Lower leg skin (tissue), 4 donors: Measurements from ENCODE around the gene SLCO1C1. TPM values are rescaled to one million over a fixed set of nuclear protein-coding genes. Genes with fewer than 3 reads are reported as not detected.

ENCODE experiments used
- DNase-seq, 2 donors: peaks; one replicate each; pipeline ENCODE4 v3.0.0-alpha.2; 2019; ENCODE audit warnings: low spot score in 2 of 2
- H3K4me3 ChIP-seq: fragments of 200-600 bp; sonication (generic); 2 replicates; pipeline ENCODE4 v1.5.1; 2017; ENCODE audit warnings: mild to moderate bottlenecking, low read depth; ENCODE audit not compliant: poor library complexity, severe bottlenecking
- CTCF ChIP-seq, 3 donors: fragments of 450-650 bp; IDR thresholded peaks; one replicate each; pipeline ENCODE4 v1.5.1; 2016; ENCODE audit warnings: antibody characterized with exemption in 3 of 3, mild to moderate bottlenecking in 3 of 3, moderate library complexity in 2 of 3
- POLR2A ChIP-seq, 2 donors: fragments of 450-650 bp; IDR thresholded peaks; one replicate each; pipeline ENCODE4 v1.6.1; 2016 to 2017; ENCODE audit warnings: antibody characterized with exemption in 2 of 2, mild to moderate bottlenecking in 1 of 2, moderate library complexity in 1 of 2
- WGBS, 2 donors: methylation state at CpG; one replicate each; pipeline ENCODE4 v1.1.5; 2018; 5-methylcytosine and 5-hydroxymethylcytosine counted together
- intact Hi-C: fragments of 100-400 bp; cut with DNase I; formaldehyde crosslinking; loops from one replicate; pipeline ENCODE4 v1.15.0; 2023; ENCODE audit warnings: low total_unique reads
- total RNA-seq, 4 donors: library from RNA; depleted of rRNA; stranded (reverse); fragments of >200 nt; gene quantifications; one replicate each; pipeline ENCODE4 v1.1.0, GENCODE V29; 2016

The SLCO1C1 gene
- total RNA-seq, 4 donors from 2014 or later = not detected

GRCh38 chr12:20718294-20718693, 23.2 kb downstream of the SLCO1C1 start:
- no peak for DNase-seq
- TF ChIP-seq CTCF (IDR thresholded peaks at IDR 0.05) (no peak), POLR2A (IDR thresholded peaks at IDR 0.05) (no peak)
- 77 to 78% methylated on average over 4 of the region's 4 CpGs for WGBS, 2 donors
- intact Hi-C loops = no loop called here
- no peak overlapping the region for H3K4me3 ChIP-seq

DNA sequence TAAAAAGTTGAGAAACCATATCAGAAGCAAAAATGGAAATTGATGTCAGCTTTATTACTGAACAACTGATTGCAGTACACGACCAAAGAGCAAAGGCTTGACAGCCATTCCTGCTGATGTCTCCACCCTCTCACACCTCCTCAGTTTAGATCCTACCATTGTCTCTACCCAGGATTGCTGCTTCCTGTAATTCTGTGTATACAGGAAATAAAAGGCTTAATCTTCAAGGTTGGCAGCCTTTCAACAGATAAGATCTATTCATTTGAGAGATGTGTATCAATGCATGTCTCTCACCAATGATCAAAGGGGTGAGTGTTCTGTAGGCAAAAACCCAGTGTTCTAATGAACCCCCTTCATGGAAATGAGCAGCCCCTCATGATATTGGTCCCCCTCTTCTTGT, 27.0 kb downstream of the SLCO1C1 start:
- 32 to 34% methylated on average over 1 of the region's 1 CpG for WGBS, 2 donors
- TF ChIP-seq POLR2A (IDR thresholded peaks at IDR 0.05) (no peak), CTCF (IDR thresholded peaks at IDR 0.05) (no peak)
- intact Hi-C loops = no loop called here
- no peak for DNase-seq
- H3K4me3 ChIP-seq = no peak overlapping the region

GRCh38 chr12:20731274-20731673, 36.1 kb downstream of the SLCO1C1 start:
- TF ChIP-seq POLR2A (IDR thresholded peaks at IDR 0.05) = no peak
- no peak for TF ChIP-seq CTCF (IDR thresholded peaks at IDR 0.05)
- no peak overlapping the region for H3K4me3 ChIP-seq
- 75 to 84% methylated on average over 1 of the region's 1 CpG for WGBS, 2 donors
- no peak for DNase-seq
- intact Hi-C loops = no loop called here

DNA sequence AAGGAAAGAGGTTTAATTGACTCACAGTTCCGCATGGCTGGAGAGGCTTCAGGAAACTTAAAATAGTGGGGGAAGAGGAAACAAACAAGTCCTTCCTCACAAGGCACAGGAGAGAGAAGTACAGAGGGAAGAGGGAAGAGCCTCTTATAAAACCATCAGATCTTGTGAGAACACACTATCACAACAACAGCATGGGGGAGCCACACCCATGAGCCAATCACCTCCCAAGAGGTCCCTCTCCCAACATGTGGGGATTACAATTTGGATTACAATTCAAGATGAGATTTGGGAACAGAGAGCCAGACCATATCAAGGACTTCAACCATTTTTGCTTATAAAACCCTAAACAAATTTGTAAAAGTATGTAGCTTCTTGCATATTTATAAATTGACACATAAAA, 45.8 kb downstream of the SLCO1C1 start:
- no peak for TF ChIP-seq CTCF (IDR thresholded peaks at IDR 0.05)
- intact Hi-C loops = no loop called here
- H3K4me3 ChIP-seq = no peak overlapping the region
- 63 to 88% methylated on average over 1 of the region's 1 CpG for WGBS, 2 donors
- DNase-seq = no peak

- TF ChIP-seq POLR2A (IDR thresholded peaks at IDR 0.05) (no peak), CTCF (IDR thresholded peaks at IDR 0.05) (no peak)
- DNase-seq = no peak
- intact Hi-C loops = no loop called here
- WGBS, 2 donors = 95% methylated on average over 1 of the region's 1 CpG
- H3K4me3 ChIP-seq = no peak overlapping the region
These were observed 53.1 kb downstream of the SLCO1C1 start for GRCh38 chr12:20748198-20748597.

GRCh38 chr12:20751046-20751445, 55.9 kb downstream of the SLCO1C1 start:
- intact Hi-C loops = no loop called here
- no peak for TF ChIP-seq POLR2A (IDR thresholded peaks at IDR 0.05)
- TF ChIP-seq CTCF (IDR thresholded peaks at IDR 0.05) = no peak
- WGBS, 2 donors = 32 to 33% methylated on average over 4 of the region's 4 CpGs
- DNase-seq = no peak
- H3K4me3 ChIP-seq = no peak overlapping the region
